Vagina (tissue), 2 donors: ENCODE measurements around the gene PAPLN. TPM values are rescaled to one million over a fixed set of nuclear protein-coding genes. Genes with fewer than 3 reads are reported as not detected.
"Not testable (repeated sequence)": the region's sequence is repeated elsewhere in the genome, so short reads cannot be mapped to it uniquely, and the experiment has no call there.

Experiments used
- DNase-seq, 2 donors: peaks; one replicate each; pipeline ENCODE4 v3.0.0-alpha.2; 2017; ENCODE audit errors: extremely low spot score in 2 of 2
- H3K27ac ChIP-seq: fragments of 200-600 bp; sonication (generic); one replicate; pipeline ENCODE4 v1.5.1; 2019
- H3K27me3 ChIP-seq: fragments of 200-600 bp; sonication (generic); one replicate; pipeline ENCODE4 v1.5.1; 2019
- H3K36me3 ChIP-seq, 2 donors: fragments of 200-600 bp; sonication (generic); one replicate each; pipeline ENCODE4 v1.5.1; 2017 to 2019
- H3K4me1 ChIP-seq: fragments of 200-600 bp; sonication (generic); one replicate; pipeline ENCODE4 v1.5.1; 2019
- H3K4me3 ChIP-seq, 2 donors: fragments of 200-600 bp; sonication (generic); 1 replicate in 1 of 2; 2 replicates in 1 of 2; pipeline ENCODE4 v1.5.1; 2016 to 2019
- H3K9me3 ChIP-seq: fragments of 200-600 bp; sonication (generic); one replicate; pipeline ENCODE4 v1.5.1; 2019
- CTCF ChIP-seq, 3 experiments: fragments of 450-650 bp in 2 of 3; fragments of 200-600 bp in 1 of 3; sonication (generic) in 1 of 3; IDR thresholded peaks; one replicate each; pipeline ENCODE4 v1.5.1; 2017 to 2019; ENCODE audit warnings: antibody characterized with exemption in 3 of 3, mild to moderate bottlenecking in 2 of 3, moderate library complexity in 2 of 3
- POLR2A ChIP-seq, 2 donors: fragments of 450-650 bp; IDR thresholded peaks; one replicate each; pipeline ENCODE4 v1.6.1; 2017; ENCODE audit warnings: antibody characterized with exemption in 2 of 2, mild to moderate bottlenecking in 2 of 2, moderate library complexity in 2 of 2
- POLR2AphosphoS5 ChIP-seq, 2 donors: sonication (generic); formaldehyde crosslinking; IDR thresholded peaks; one replicate each; pipeline ENCODE4 v1.9.0; 2017; ENCODE audit warnings: antibody characterized with exemption in 2 of 2, mild to moderate bottlenecking in 2 of 2, low read depth in 1 of 2; ENCODE audit not compliant: insufficient read depth in 1 of 2
- intact Hi-C: fragments of 100-400 bp; cut with DNase I; formaldehyde crosslinking; loops from one replicate; pipeline ENCODE4 v1.15.1; 2023
- total RNA-seq: library from RNA; depleted of rRNA; stranded (reverse); fragments of >200 nt; gene quantifications from one replicate; pipeline ENCODE4 v1.2.3, GENCODE V29; 2016

The PAPLN gene
- 16.2 TPM for total RNA-seq

- no peak for TF ChIP-seq POLR2A (IDR thresholded peaks at IDR 0.05)
- no peak for TF ChIP-seq CTCF (IDR thresholded peaks at IDR 0.05)
- TF ChIP-seq POLR2AphosphoS5 (IDR thresholded peaks at IDR 0.05; ENCODE audit: insufficient read depth in 1 of 2, low read depth in 1 of 2), result no peak
- Histone ChIP-seq H3K27me3 (no peaks in the 10 kb centered on the region), H3K4me1 (peaks cover 56% of the 10 kb centered on the region), H3K4me3 (peak within 1 kb of the TSS; percentile 50 to 52), H3K36me3 (no peaks in the 10 kb centered on the region), H3K27ac (peak within 1 kb of the TSS; percentile 46), H3K9me3 (no peaks in the 10 kb centered on the region)
- intact Hi-C loops, result no loop called here
- peak in 1 of 2 donors; percentile 94 for DNase-seq
These were observed at the start of gene PAPLN for GRCh38 chr14:73237219-73237785. TSS of gene PAPLN (plus strand) at chr14:73237506. CDS start at chr14:73239779, 2,273 bp downstream.

GRCh38 chr14:73188501-73188911 is 48.8 kb upstream of the PAPLN start:
- Histone ChIP-seq H3K36me3 (peaks cover 0 to 37% of the 10 kb centered on the region in 2 donors), H3K27me3 (no peaks in the 10 kb centered on the region), H3K4me3 (no peak overlapping the region), H3K4me1 (no peaks in the 10 kb centered on the region), H3K27ac (no peak overlapping the region), H3K9me3 (no peaks in the 10 kb centered on the region)
- intact Hi-C loops, result no loop called here
- no peak for TF ChIP-seq CTCF (IDR thresholded peaks at IDR 0.05)
- no peak for TF ChIP-seq POLR2A (IDR thresholded peaks at IDR 0.05)
- no peak for TF ChIP-seq POLR2AphosphoS5 (IDR thresholded peaks at IDR 0.05; ENCODE audit: insufficient read depth in 1 of 2, low read depth in 1 of 2)
- no peak for DNase-seq

GRCh38 chr14:73189651-73190050 is 47.7 kb upstream of the PAPLN start:
- Histone ChIP-seq H3K36me3 (peaks cover 0 to 49% of the 10 kb centered on the region in 2 donors), H3K4me1 (no peaks in the 10 kb centered on the region), H3K4me3 (no peak overlapping the region), H3K27me3 (no peaks in the 10 kb centered on the region), H3K27ac (no peak overlapping the region), H3K9me3 (no peaks in the 10 kb centered on the region)
- intact Hi-C loops, result no loop called here
- no peak for DNase-seq
- TF ChIP-seq POLR2AphosphoS5 (IDR thresholded peaks at IDR 0.05; ENCODE audit: insufficient read depth in 1 of 2, low read depth in 1 of 2) (no peak), POLR2A (IDR thresholded peaks at IDR 0.05) (no peak), CTCF (IDR thresholded peaks at IDR 0.05) (no peak)

- peaks cover 0 to 61% of the 10 kb centered on the region in 2 donors for H3K36me3 ChIP-seq
- no peak overlapping the region for H3K4me3 ChIP-seq
- H3K9me3 ChIP-seq, result no peaks in the 10 kb centered on the region
- H3K4me1 ChIP-seq, result no peaks in the 10 kb centered on the region
- H3K27me3 ChIP-seq, result no peaks in the 10 kb centered on the region
- H3K27ac ChIP-seq, result no peak overlapping the region
- intact Hi-C loops, result no loop called here
- TF ChIP-seq CTCF (IDR thresholded peaks at IDR 0.05) (no peak), POLR2AphosphoS5 (IDR thresholded peaks at IDR 0.05; ENCODE audit: insufficient read depth in 1 of 2, low read depth in 1 of 2) (no peak), POLR2A (IDR thresholded peaks at IDR 0.05) (no peak)
- no peak for DNase-seq
These were observed 45.9 kb upstream of the PAPLN start for GRCh38 chr14:73191441-73191840.

GRCh38 chr14:73194306-73194705 is 43.0 kb upstream of the PAPLN start:
- H3K27me3 ChIP-seq, H3K27ac ChIP-seq, H3K4me3 ChIP-seq, DNase-seq, H3K4me1 ChIP-seq, intact Hi-C loops, H3K9me3 ChIP-seq: not testable (repeated sequence)
- H3K36me3 ChIP-seq, result peaks cover 0 to 54% of the 10 kb centered on the region in 2 donors
